GM21737 (cell line): ENCODE measurements around the gene GRIPAP1.
A peak's percentile ranks its signal among the peaks of the same experiment; 100 is the strongest.

Experiments
- ATAC-seq: cut with Tn5 transposase; IDR thresholded peaks from one replicate; pipeline ENCODE4 v1.9.1; 2021; ENCODE audit warnings: mild to moderate bottlenecking, moderate library complexity; ENCODE audit not compliant: unreplicated experiment

GRIPAP1 gene

DNA sequence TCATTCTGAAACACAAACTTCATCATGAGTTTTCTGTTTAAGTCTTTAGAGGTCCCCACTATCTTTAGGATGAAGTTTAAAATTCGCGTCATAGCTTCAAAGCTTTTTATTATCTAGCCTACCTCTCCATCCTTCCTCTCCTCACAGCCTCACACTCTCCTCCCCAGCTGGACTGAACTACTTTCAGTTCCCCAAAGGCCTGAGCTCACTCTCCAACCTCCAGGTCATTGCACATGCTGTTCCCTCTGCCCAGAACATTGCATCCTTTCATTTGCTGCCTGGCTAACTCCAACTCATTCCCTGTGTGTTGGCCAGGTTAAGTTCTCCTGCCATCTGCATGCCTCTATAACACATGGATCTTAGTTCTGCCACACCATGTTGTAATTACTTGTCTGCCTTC is 41.8 kb downstream of the GRIPAP1 start:
- no peak for ATAC-seq

DNA sequence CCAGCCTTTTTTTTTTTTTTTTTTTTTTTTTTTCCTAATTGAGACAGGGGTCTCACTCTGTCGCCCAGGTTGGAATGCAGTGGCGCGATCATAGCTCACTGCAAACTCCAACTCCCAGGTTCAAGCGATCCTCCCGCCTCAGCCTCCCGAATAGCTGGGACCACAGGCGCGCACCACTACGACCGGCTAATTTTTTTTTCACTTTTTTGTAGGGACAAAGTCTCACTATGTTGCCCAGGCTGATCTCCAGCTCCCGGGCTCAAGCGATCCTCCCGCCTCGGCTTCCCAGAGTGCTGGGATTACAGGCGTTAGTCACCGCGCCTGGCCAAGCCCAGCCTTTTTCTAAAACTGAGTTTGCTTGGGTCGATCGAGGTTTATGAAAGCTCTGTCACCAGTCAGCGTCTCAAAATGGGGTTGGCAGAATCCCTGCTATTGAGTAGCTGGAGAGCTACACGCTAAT is 43.4 kb downstream of the GRIPAP1 start:
- ATAC-seq = no peak

DNA sequence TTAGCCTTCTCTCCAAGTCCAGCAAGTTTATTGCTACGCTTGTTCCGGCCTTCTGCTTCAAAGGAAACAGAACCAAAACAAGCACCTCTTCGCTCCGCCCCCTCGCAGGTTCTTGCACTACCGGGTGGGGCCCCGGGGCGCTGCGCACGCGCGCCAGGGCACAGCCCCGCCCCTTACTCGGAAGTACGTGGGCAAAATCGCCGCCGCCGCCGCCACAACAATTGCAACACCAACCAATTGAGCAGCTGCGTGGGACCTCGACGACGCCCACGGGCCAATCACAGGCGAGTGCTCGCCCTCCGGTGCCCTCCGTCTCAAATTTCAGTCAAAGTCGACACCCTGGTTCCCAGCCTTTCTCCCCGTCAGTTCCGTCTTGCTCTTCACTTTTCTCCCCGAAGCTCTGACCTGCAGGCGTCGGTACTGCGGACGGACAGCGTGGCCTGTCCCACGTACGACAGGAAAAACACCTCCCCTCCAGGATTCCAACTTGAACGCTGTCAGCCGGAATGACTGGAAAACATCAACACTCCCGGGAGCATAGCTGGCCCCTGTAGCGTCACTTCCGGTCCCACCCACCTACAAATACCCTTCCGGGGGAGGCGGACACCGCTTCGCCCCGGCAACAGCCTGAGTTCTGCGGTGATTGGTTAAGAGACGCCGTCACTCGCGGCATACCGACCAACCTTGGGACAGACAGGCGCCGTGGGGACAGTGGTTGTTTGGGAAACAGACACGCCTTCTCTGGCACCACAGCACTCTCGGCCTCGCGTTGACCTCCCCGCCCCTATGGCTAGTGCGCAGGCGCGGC is 44.0 kb downstream of the GRIPAP1 start:
- peak; percentile 80 for ATAC-seq

DNA sequence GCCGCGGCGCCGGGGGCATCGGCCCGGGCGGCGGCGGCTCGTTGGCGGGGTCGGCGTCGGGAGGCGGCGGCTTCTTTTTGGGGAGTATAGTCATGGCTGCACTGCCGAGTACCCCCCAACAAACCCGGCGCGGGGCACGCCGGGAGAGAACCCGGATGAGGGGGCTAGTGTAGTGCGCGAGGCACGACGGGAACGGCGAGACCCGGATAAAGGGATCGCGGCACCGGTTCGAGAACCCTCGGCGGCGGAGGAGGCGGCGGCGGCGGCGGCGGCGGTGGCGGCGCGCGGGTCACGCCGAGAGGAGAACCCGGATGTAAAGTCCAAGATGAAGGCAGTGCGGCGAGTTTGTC is 44.6 kb downstream of the GRIPAP1 start, which contains the start of gene OTUD5:
OTUD5 (minus strand) TSS at position 131 of the 350 bp plus-strand sequence; CDS start at position 94, 37 bp downstream.
- peak; percentile 33 for ATAC-seq

DNA sequence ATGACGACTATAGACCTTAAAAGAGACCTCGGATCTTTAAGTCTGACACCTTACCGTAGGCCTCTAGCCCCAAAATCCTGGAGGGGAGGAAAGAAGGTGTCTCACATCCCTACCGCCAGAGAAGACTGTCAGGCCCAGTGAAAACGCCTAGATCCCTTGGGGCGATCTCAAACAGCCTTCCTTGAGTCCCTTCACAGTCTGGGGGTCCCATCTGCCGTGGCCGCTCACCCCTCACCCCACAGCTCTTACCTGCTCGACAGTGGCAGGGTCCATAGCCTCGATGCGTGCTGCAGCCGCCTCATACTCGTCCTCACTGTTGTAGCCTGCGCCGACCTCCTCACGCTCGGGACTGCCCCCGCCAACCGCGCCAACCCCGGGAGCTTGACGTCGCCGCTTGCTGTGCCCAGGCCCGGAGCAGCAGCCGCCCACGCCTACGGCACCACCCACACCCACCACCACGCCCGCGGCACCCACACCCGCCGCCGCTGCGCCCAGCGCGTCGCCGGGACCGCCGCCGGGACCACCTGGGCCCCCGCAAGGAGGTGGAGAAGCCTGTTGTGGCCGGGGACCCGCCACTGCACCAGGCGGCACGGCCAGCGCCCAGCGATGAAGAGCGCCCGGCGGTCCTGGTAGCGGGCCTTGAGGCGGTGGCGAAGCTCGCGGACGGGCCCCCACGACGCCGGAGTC is 45.2 kb downstream of the GRIPAP1 start:
- no peak for ATAC-seq

DNA sequence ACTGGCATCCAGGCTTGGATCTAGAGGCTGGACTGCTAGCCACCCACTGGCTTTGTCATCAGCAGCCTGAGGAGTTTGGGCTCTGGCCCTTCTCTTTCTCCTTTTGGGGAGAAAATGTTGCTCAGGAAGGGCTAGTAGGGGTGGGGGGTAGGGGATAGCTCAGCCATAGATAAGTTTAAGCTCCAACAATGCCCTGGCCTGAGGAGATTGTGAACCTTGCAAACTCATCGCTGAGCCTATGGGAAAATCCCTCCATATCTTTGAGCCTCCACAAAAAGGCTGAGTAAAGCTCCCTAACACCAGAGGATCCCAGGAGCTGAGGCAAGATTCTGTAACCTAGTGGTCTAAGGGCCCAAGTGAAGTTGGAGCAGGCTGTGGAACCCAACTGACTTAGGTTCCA is 53.5 kb downstream of the GRIPAP1 start:
- ATAC-seq = no peak

- ATAC-seq = no peak
These were observed 56.3 kb downstream of the GRIPAP1 start for GRCh38 chrX:48945517-48946348.

GRCh38 chrX:48942895-48943294 is 59.2 kb downstream of the GRIPAP1 start:
- no peak for ATAC-seq

DNA sequence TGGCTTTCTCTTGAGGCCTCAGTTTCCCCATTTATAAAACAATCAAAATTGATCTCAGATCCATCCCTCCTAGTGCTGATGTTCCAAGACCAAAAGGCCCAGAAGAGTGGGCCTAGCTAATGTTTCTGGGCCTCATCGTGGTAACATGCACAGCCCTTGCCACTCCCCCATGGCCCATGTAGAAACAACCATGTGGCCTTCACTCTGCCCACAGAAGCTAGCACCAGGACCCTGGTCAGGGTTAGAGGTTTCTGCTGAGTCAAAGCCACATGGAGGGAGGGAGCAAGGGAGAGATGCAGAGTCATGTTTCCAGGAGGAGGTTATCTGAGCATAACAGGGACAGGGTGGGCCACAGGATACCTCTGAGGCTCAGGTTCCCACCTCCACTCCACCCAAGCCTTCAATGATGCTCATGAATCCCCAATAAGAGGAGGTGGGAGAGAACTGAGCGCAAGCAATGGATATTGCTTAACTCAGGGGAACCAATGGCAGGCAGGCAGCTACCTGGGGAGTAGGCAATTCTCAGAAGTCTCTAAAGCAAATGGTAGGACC is 61.6 kb downstream of the GRIPAP1 start:
- ATAC-seq = no peak

GRCh38 chrX:48939524-48940228 is 62.4 kb downstream of the GRIPAP1 start:
- no peak for ATAC-seq

- ATAC-seq = peak; percentile 50
These were observed 63.2 kb downstream of the GRIPAP1 start for GRCh38 chrX:48938721-48939425.

DNA sequence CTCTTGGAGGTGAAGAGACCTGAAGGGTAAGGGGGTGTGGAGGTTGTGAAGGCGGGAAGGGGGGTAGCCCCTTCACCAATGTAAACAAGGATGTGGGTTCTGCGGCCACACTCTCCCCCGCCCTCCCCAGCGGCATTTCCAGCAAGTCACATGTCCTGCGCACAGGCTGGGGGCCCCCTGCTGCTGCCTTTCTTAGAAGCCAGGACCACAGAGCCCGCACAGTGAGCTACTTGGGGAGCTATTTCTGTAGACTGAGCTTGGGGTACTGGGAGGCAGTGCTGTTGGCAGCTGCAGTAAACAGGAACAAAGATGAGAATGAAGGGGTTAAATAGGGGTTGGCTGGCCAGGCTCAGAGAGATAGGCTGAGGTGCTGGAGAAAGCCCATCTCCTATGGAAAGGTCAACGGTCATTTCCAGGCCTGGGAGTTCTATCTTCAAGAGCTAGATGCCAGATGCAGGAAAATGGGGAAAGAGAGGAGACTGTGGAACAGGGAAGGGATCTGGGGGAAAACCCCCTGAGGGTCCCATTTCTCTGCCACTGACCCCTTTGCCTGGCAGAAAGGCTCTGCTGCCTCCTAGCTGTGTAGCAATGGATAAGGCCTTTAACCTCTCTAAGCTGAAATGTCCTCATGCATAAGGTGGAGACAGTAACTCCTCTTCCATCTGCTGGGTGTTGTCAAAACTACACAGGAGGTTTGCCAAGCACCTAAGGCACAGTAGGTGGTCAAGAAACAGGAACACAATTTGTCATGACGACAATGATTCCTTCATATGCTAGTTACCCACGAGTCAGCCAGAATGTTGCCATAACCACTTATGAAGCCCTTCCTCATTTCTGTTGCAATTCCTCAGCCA is 64.8 kb downstream of the GRIPAP1 start:
- peak; percentile 51 for ATAC-seq

GRCh38 chrX:48936429-48937053 is 65.5 kb downstream of the GRIPAP1 start:
- no peak for ATAC-seq

DNA sequence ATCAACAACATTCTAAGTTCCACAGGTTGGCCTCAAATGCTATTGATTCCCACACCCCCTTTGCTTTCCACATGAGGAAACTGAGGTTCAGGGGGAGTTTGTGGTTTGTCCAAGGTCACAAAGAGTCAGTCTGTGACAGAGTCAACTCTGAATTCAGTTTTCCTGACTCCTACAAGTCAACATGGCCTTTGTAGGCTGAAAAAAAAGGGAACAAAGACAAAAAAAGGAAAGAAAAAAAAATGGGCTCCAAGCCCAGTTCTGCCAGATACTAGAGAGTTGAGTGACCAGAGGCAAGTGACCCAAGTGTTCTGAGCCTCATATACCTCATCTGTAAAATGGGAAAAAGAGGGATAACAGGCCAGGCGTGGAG is 66.8 kb downstream of the GRIPAP1 start:
- ATAC-seq = no peak

DNA sequence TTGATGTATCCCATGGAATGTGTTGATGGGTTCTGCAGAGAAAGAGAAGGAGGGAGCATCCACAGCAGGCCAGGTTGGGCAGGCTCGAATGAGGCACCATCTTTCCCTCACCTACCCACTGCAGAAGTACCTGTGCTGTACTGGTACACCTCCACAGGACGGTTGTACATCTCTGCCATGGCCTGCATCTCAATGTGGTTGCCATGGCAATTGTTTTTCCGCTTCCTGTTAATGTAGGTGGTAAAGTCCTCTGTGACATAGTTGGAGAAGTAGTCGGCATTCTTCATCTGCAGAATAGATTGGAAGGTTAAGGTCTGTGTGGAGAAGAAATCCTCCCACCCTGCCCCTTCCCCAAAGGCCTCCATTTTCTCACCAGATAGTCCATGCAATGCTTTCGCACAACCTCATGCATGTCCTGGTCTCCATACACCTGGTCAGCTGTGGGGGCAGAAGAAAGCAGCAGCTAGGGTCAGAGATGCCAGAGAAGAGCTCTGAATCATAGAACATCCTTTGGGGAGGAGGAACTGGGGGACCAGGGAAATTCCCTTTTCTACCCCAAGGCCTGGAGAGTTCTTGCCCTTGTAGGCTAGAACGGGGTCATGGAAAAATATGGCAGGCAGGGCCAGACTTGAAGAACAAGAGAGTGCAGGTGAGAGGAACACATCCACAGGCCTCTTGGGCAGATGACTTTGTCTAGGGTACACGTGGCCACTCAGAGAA is 67.3 kb downstream of the GRIPAP1 start:
- ATAC-seq = no peak

GRCh38 chrX:48933757-48934156 is 68.3 kb downstream of the GRIPAP1 start:
- no peak for ATAC-seq

GRCh38 chrX:48927736-48928382 is 74.2 kb downstream of the GRIPAP1 start:
- ATAC-seq = no peak
